GM19397 (cell line): ENCODE measurements around the gene RBKS.
"Not testable (repeated sequence)": the region's sequence is repeated elsewhere in the genome, so short reads cannot be mapped to it uniquely, and the experiment has no call there.

ENCODE experiments used
- ATAC-seq: cut with Tn5 transposase; IDR thresholded peaks from one replicate; pipeline ENCODE4 v1.9.1; 2021; ENCODE audit warnings: mild to moderate bottlenecking, moderate library complexity; ENCODE audit not compliant: unreplicated experiment

Gene RBKS

DNA sequence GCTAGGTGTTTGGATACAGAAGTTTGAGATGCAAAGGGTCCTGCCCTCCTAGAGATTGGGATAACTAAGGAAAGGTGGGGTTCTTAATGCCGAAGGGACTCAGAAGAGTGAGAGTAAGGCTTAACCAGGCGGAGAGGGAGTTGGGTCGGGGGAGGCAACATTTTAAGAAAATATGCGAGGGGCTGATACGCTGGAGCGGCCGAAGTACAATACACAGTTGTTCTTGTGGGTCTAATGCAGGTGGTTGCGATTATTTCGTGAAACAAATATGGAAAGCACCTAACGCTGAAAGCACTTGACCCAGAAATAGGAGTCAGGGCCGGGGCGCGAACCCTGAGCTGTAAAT is 119.0 kb downstream of the RBKS start:
- ATAC-seq: peak; percentile 22

DNA sequence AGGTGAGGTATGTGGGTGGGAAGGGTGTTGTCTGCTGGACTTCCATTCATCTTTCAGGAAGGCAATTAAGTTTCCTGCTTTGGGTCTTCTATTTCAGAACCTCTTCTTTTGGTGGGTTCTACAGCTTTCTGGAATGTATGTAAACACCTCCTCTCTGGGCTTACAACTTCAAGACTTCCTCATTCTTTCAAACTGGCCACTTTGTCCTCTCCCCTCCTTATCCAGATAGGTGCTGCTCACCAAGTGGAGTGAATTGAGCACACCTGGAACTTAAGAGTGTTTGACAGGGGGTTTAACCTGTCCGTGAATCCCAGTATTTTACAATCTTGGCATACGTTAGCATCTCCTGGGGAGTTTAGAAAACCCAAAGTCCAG is 123.9 kb downstream of the RBKS start:
- no peak for ATAC-seq

GRCh38 chr2:27765621-27766286 is 124.4 kb downstream of the RBKS start:
- ATAC-seq: no peak

DNA sequence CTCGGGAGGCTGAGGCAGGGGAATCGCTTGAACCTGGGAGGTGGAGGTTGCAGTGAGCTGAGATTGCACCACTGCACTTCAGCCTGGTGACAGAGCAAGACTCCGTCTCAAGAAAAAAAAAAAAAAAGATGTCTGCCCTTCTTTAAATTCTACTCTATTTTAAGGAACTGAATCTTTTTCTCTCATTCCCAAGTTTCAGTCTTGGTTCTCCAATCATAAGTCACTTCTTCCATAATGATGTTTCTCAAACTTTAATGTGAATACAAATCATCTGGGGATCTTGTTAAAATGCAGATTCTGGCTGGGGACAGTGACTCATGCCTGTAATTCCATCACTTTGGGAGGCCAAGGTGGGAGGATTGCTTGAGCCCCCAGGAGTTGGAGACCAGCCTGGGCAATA is 125.7 kb downstream of the RBKS start:
- ATAC-seq: not testable (repeated sequence)

DNA sequence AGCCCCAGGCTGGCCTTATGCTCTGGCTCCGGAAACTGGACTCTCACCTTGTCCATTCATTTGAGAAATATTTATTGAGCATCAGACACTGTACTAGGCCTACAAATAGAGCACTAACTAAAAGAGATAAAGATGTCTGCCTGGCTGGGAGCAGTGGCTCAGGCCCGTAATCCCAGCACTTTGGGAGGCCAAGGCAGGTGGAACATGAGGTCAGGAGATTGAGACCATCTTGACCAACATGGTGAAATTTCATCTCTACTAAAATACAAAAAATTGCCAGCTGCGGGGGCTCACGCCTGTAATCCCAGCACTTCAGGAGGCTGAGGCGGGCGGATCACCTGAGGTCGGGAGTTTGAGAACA is 126.3 kb downstream of the RBKS start:
- ATAC-seq: no peak

- no peak for ATAC-seq
These were observed 127.0 kb downstream of the RBKS start for GRCh38 chr2:27762951-27763906.

- ATAC-seq: no peak
These were observed 133.4 kb downstream of the RBKS start for GRCh38 chr2:27756544-27757498.

GRCh38 chr2:27756091-27756490 is 134.1 kb downstream of the RBKS start:
- no peak for ATAC-seq

- ATAC-seq: no peak
These were observed 135.4 kb downstream of the RBKS start for GRCh38 chr2:27754831-27755230.

GRCh38 chr2:27754138-27754588 is 136.0 kb downstream of the RBKS start:
- no peak for ATAC-seq

DNA sequence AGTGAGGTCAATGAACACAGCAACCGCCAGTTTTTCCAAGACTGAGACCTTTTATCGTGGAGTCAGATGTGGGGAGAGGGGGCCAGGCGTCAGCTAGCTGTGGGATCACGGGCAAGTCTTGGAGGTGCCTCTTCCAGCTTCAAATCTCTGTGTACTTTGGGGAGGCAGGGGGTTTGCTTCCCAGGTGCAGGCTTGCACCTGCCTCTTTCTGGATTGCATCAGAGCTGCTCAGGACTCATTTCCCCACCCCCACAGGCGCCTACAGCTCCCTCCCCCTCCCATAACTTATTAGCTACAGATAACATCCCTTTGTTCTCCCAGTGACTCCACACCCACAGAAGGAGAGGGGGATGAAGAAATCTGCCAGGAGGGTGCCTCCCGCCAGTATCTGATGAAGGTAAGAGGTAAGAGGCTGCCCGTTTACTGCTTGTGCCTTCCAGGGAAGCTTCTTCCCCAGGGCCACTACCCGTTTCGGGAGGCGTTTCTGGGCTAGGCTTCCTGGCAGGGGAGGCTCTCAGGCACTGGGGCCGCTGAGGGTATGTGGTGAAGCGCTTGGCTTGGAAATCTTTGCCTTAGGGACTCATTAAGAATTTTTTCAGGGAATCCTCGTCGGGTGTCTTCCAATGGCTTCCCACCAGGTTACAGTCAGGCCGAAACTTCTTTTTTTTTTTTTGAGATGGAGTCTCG is 137.5 kb downstream of the RBKS start:
- no peak for ATAC-seq

DNA sequence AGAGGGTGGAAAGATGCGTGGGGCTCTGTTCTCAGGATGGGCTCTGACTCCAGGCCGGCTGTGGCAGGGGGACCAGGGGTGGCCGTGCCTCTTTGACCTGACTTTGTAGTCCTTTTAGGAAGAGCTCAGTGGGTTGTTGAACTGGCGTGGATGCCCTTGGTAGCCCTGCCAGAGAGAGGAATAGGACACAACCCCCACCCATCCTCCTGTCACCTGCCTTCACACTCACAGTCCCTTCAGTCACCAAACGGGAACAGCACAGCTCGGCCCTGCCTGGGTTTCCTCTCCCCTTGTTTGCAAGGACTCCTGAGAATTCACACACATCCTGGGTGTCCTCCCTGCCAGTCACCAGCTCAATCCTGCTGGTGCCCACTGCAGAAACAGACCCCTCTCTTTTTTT is 138.8 kb downstream of the RBKS start:
- no peak for ATAC-seq

- not testable (repeated sequence) for ATAC-seq
These were observed 141.2 kb downstream of the RBKS start for GRCh38 chr2:27748803-27749554.

GRCh38 chr2:27747827-27748352 is 142.3 kb downstream of the RBKS start:
- ATAC-seq: no peak

GRCh38 chr2:27746325-27746724 is 143.9 kb downstream of the RBKS start:
- ATAC-seq: no peak

DNA sequence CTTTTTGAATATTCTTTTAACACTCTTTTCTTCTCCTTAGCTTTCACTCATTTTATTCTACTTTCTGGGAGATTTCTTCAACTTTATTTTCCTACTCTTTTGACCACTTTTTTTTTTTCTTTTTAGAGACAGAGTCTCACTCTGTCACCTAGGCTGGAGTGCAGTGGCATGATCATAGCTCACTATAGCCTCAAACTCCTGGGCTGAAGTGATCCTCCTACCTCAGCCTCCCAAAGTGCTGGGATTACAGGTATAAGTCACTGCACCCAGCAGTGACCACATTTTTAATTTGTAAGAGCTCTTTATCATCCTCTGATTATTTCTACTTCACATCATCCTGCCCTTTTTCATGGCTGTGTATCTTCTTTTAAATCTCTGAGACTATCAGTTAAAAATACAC is 144.7 kb downstream of the RBKS start:
- not testable (repeated sequence) for ATAC-seq

DNA sequence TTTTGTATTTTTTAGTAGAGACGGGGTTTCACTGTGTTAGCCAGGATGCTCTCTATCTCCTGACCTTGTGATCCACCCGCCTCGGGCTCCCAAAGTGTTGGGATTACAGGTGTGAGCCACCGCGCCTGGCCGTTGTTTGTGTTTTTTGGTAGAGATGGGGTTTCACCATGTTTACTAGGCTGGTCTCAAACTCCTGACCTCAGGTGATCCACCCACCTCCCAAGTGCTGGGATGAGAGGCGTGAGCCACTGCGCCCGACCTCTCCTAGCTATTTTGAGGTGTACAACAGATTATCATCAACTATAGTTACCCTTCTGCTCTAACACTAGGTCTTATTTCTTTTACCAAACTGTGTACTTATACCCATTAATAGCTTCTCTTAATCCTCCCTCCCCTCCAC is 147.6 kb downstream of the RBKS start:
- ATAC-seq: no peak

DNA sequence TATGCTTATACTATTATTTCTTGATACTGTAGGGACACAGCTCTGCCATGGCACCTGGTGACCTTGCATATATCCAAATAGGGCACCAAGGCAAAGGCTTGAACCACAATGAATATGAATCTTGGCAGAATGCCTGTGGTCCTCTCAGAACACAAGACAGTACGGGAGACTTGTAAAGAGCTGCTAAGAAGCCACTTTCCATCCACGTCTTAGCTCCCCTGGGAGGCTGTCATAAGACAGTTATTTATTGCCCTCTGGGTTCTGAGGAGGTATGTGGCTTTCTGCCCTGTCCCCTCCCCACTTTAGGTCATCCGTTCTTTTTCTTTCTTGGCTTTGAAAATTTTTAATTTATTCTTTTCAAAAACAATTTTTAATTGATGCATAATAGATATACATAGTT is 148.5 kb downstream of the RBKS start:
- no peak for ATAC-seq

DNA sequence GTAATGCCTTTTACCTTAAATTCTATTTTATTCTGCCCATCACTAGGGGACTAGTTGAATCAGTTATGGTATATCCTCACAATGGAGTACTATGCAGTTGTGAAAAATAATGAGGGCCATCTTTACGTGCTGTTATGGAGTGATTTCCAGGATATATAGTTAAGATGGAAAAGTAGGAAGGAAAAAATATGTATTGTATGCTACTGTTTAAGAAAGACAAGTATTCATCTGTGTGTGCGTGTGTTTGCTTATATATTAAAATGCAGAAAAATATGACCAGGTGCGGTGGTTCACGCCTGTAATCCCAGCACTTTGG is 151.2 kb downstream of the RBKS start:
- ATAC-seq: no peak
